Measurements from ENCODE around the gene YJU2. TPM values are rescaled to one million over a fixed set of nuclear protein-coding genes. Genes with fewer than 3 reads are reported as not detected.
"Not testable (repeated sequence)": the region's sequence is repeated elsewhere in the genome, so short reads cannot be mapped to it uniquely, and the experiment has no call there.

YJU2 gene
- total and polyA plus RNA-seq, 2 donors, result 11.7 to 29.4 TPM

GRCh38 chr19:4286141-4286540 lies 39.3 kb downstream of the YJU2 start:
- DNase-seq (ENCODE audit: extremely low spot score); H3K27ac ChIP-seq (ENCODE audit: low read depth); H3K4me3 ChIP-seq (ENCODE audit: low read depth, low read length); H3K4me1 ChIP-seq (ENCODE audit: insufficient read depth); H3K36me3 ChIP-seq (ENCODE audit: insufficient read depth): not testable (repeated sequence)
- 92% methylated on average over 4 of the region's 4 CpGs for WGBS

- WGBS, result 80% methylated on average over 16 of the region's 16 CpGs
- H3K4me3 ChIP-seq (ENCODE audit: low read depth, low read length), result no peak overlapping the region
- H3K27ac ChIP-seq (ENCODE audit: low read depth), result no peak overlapping the region
- DNase-seq (ENCODE audit: extremely low spot score), result no peak
- H3K36me3 ChIP-seq (ENCODE audit: insufficient read depth), result no peaks in the 10 kb centered on the region
- no peaks in the 10 kb centered on the region for H3K4me1 ChIP-seq (ENCODE audit: insufficient read depth)
Observed at GRCh38 chr19:4288091-4288777, 41.4 kb downstream of the YJU2 start.

- WGBS, result 58% methylated on average over 8 of the region's 8 CpGs
Observed at GRCh38 chr19:4291184-4291732, 44.4 kb downstream of the YJU2 start.

GRCh38 chr19:4292515-4292914 lies 45.6 kb downstream of the YJU2 start:
- Histone ChIP-seq H3K4me1 (ENCODE audit: insufficient read depth) (no peaks in the 10 kb centered on the region), H3K27ac (ENCODE audit: low read depth) (no peak overlapping the region), H3K4me3 (ENCODE audit: low read depth, low read length) (no peak overlapping the region), H3K36me3 (ENCODE audit: insufficient read depth) (no peaks in the 10 kb centered on the region)
- 85% methylated on average over 15 of the region's 15 CpGs for WGBS
- no peak for DNase-seq (ENCODE audit: extremely low spot score)

More at GRCh38 chr19:4291184-4291732, 44.4 kb downstream of the YJU2 start:
- Histone ChIP-seq H3K27ac (ENCODE audit: low read depth) (no peak overlapping the region), H3K36me3 (ENCODE audit: insufficient read depth) (no peaks in the 10 kb centered on the region), H3K4me1 (ENCODE audit: insufficient read depth) (no peaks in the 10 kb centered on the region), H3K4me3 (ENCODE audit: low read depth, low read length) (no peak overlapping the region)
- DNase-seq (ENCODE audit: extremely low spot score), result no peak

- no peak for DNase-seq (ENCODE audit: extremely low spot score)
- H3K4me3 ChIP-seq (ENCODE audit: low read depth, low read length), result no peak overlapping the region
- H3K27ac ChIP-seq (ENCODE audit: low read depth), result no peak overlapping the region
- WGBS, result 27% methylated on average over 10 of the region's 10 CpGs
- no peaks in the 10 kb centered on the region for H3K4me1 ChIP-seq (ENCODE audit: insufficient read depth)
- H3K36me3 ChIP-seq (ENCODE audit: insufficient read depth), result no peaks in the 10 kb centered on the region
Observed at GRCh38 chr19:4294389-4294788, 47.5 kb downstream of the YJU2 start.

GRCh38 chr19:4295972-4296771 lies 49.3 kb downstream of the YJU2 start:
- no peaks in the 10 kb centered on the region for H3K36me3 ChIP-seq (ENCODE audit: insufficient read depth)
- no peak overlapping the region for H3K4me3 ChIP-seq (ENCODE audit: low read depth, low read length)
- no peak for DNase-seq (ENCODE audit: extremely low spot score)
- H3K4me1 ChIP-seq (ENCODE audit: insufficient read depth), result no peaks in the 10 kb centered on the region
- 44% methylated on average over 14 of the region's 14 CpGs for WGBS
- no peak overlapping the region for H3K27ac ChIP-seq (ENCODE audit: low read depth)

GRCh38 chr19:4297901-4298809 lies 51.3 kb downstream of the YJU2 start:
- H3K4me3 ChIP-seq (ENCODE audit: low read depth, low read length), result no peak overlapping the region
- no peaks in the 10 kb centered on the region for H3K4me1 ChIP-seq (ENCODE audit: insufficient read depth)
- DNase-seq (ENCODE audit: extremely low spot score), result no peak
- H3K27ac ChIP-seq (ENCODE audit: low read depth), result no peak overlapping the region
- H3K36me3 ChIP-seq (ENCODE audit: insufficient read depth), result no peaks in the 10 kb centered on the region
- WGBS, result 66% methylated on average over 27 of the region's 27 CpGs

GRCh38 chr19:4298810-4299550 lies 52.1 kb downstream of the YJU2 start:
- Histone ChIP-seq H3K4me1 (ENCODE audit: insufficient read depth) (no peaks in the 10 kb centered on the region), H3K27ac (ENCODE audit: low read depth) (no peak overlapping the region), H3K36me3 (ENCODE audit: insufficient read depth) (no peaks in the 10 kb centered on the region), H3K4me3 (ENCODE audit: low read depth, low read length) (no peak overlapping the region)
- no peak for DNase-seq (ENCODE audit: extremely low spot score)
- 87% methylated on average over 8 of the region's 8 CpGs for WGBS

- Histone ChIP-seq H3K36me3 (ENCODE audit: insufficient read depth) (no peaks in the 10 kb centered on the region), H3K4me3 (ENCODE audit: low read depth, low read length) (no peak overlapping the region), H3K27ac (ENCODE audit: low read depth) (no peak overlapping the region), H3K4me1 (ENCODE audit: insufficient read depth) (no peaks in the 10 kb centered on the region)
- 91% methylated on average over 3 of the region's 3 CpGs for WGBS
- no peak for DNase-seq (ENCODE audit: extremely low spot score)
Observed at GRCh38 chr19:4300589-4300988, 53.7 kb downstream of the YJU2 start.

- no peak for DNase-seq (ENCODE audit: extremely low spot score)
- H3K4me3 ChIP-seq (ENCODE audit: low read depth, low read length), result no peak overlapping the region
- no peaks in the 10 kb centered on the region for H3K4me1 ChIP-seq (ENCODE audit: insufficient read depth)
- H3K27ac ChIP-seq (ENCODE audit: low read depth), result no peak overlapping the region
- 45% methylated on average over 13 of the region's 13 CpGs for WGBS
- no peaks in the 10 kb centered on the region for H3K36me3 ChIP-seq (ENCODE audit: insufficient read depth)
Observed at GRCh38 chr19:4301590-4302242, 54.8 kb downstream of the YJU2 start.

GRCh38 chr19:4302243-4302640 lies 55.4 kb downstream of the YJU2 start, which contains the start of gene TMIGD2:
TMIGD2 (minus strand) TSS chr19:4302389; CDS start chr19:4302385, 4 bp downstream.
- H3K36me3 ChIP-seq (ENCODE audit: insufficient read depth), result no peaks in the 10 kb centered on the region
- H3K4me1 ChIP-seq (ENCODE audit: insufficient read depth), result no peaks in the 10 kb centered on the region
- no peak within 1 kb of the TSS for H3K4me3 ChIP-seq (ENCODE audit: low read depth, low read length)
- DNase-seq (ENCODE audit: extremely low spot score), result no peak
- no peak within 1 kb of the TSS for H3K27ac ChIP-seq (ENCODE audit: low read depth)
- WGBS, result 42% methylated on average over 8 of the region's 8 CpGs

- no peaks in the 10 kb centered on the region for H3K4me1 ChIP-seq (ENCODE audit: insufficient read depth)
- 50% methylated on average over 18 of the region's 18 CpGs for WGBS
- no peak overlapping the region for H3K27ac ChIP-seq (ENCODE audit: low read depth)
- no peaks in the 10 kb centered on the region for H3K36me3 ChIP-seq (ENCODE audit: insufficient read depth)
- no peak for DNase-seq (ENCODE audit: extremely low spot score)
- no peak overlapping the region for H3K4me3 ChIP-seq (ENCODE audit: low read depth, low read length)
Observed at GRCh38 chr19:4303819-4304537, 57.1 kb downstream of the YJU2 start.
